Pulmonary artery endothelial cell (primary cell): Measurements from ENCODE around the gene KATNB1. TPM values are rescaled to one million over a fixed set of nuclear protein-coding genes. Genes with fewer than 3 reads are reported as not detected.
"Not testable (repeated sequence)": the region's sequence is repeated elsewhere in the genome, so short reads cannot be mapped to it uniquely, and the experiment has no call there.

Source experiments
- DNase-seq: peaks from one replicate; pipeline ENCODE4 v3.0.0-alpha.2; 2011; ENCODE audit warnings: low read depth, low spot score
- total RNA-seq: library from RNA; depleted of rRNA; stranded (reverse); fragments of >200 nt; gene quantifications from 2 replicates; pipeline ENCODE4 v1.2.3, GENCODE V29; 2014

KATNB1 gene
- total RNA-seq, 1 donor from 2014 or later: 25.4 TPM

- DNase-seq: no peak
Measured at GRCh38 chr16:57771141-57771785, 35.7 kb downstream of the KATNB1 start.

- no peak for DNase-seq
Measured at GRCh38 chr16:57773019-57773418, 37.4 kb downstream of the KATNB1 start.

- no peak for DNase-seq
Measured at GRCh38 chr16:57773655-57774295, 38.2 kb downstream of the KATNB1 start.

- no peak for DNase-seq
Measured at GRCh38 chr16:57774705-57775285, 39.2 kb downstream of the KATNB1 start.

GRCh38 chr16:57775661-57776469, 40.3 kb downstream of the KATNB1 start:
- no peak for DNase-seq

GRCh38 chr16:57778658-57779057, 43.1 kb downstream of the KATNB1 start:
- no peak for DNase-seq

- DNase-seq: not testable (repeated sequence)
Measured at GRCh38 chr16:57779836-57780235, 44.3 kb downstream of the KATNB1 start.

- DNase-seq: no peak
Measured at GRCh38 chr16:57781349-57781740, 45.8 kb downstream of the KATNB1 start.

GRCh38 chr16:57781741-57782606, 46.4 kb downstream of the KATNB1 start:
- no peak for DNase-seq

- DNase-seq: not testable (repeated sequence)
Measured at GRCh38 chr16:57782607-57783055, 47.1 kb downstream of the KATNB1 start.

- no peak for DNase-seq
Measured at GRCh38 chr16:57783116-57783515, 47.5 kb downstream of the KATNB1 start.

GRCh38 chr16:57783883-57784282, 48.3 kb downstream of the KATNB1 start:
- no peak for DNase-seq

GRCh38 chr16:57784334-57784733, 48.8 kb downstream of the KATNB1 start:
- no peak for DNase-seq

GRCh38 chr16:57785385-57785784, 49.8 kb downstream of the KATNB1 start:
- DNase-seq: no peak

- DNase-seq: no peak
Measured at GRCh38 chr16:57785924-57786323, 50.4 kb downstream of the KATNB1 start.

GRCh38 chr16:57786632-57787518, 51.3 kb downstream of the KATNB1 start:
- no peak for DNase-seq

- no peak for DNase-seq
Measured at GRCh38 chr16:57787519-57787905, 51.9 kb downstream of the KATNB1 start.

GRCh38 chr16:57788252-57788841, 52.8 kb downstream of the KATNB1 start:
- DNase-seq: no peak

GRCh38 chr16:57788951-57789350, 53.4 kb downstream of the KATNB1 start:
- DNase-seq: no peak
